MM.1S (cell line): ENCODE results near the gene KIAA1217.

Experiments used
- DNase-seq: peaks from one replicate; pipeline ENCODE4 v3.0.0-alpha.2; 2015
- H2AFZ ChIP-seq: fragments of 300-600 bp; sonication (generic); 2 replicates; pipeline ENCODE4 v1.6.0; 2016; ENCODE audit warnings: antibody characterized with exemption, low read length
- H3F3A ChIP-seq: fragments of 300-600 bp; sonication (generic); 2 replicates; pipeline ENCODE4 v1.6.1; 2016; ENCODE audit warnings: mild to moderate bottlenecking, antibody characterized with exemption, low read length, moderate library complexity, mixed read lengths; ENCODE audit not compliant: insufficient read depth
- H3K27ac ChIP-seq: fragments of 300-600 bp; sonication (generic); 2 replicates; pipeline ENCODE4 v1.5.1; 2016; ENCODE audit warnings: mild to moderate bottlenecking, low read length
- H3K27me3 ChIP-seq: fragments of 300-600 bp; sonication (generic); replicated peaks from 2 replicates; pipeline ENCODE4 v1.6.0; 2016; ENCODE audit warnings: low read length; ENCODE audit not compliant: insufficient read depth
- H3K36me3 ChIP-seq: fragments of 300-600 bp; sonication (generic); replicated peaks from 2 replicates; pipeline ENCODE4 v1.6.1; 2016; ENCODE audit warnings: mild to moderate bottlenecking, low read length, mixed read lengths; ENCODE audit not compliant: insufficient read depth
- H3K4me1 ChIP-seq: fragments of 300-600 bp; sonication (generic); 2 replicates; pipeline ENCODE4 v1.6.1; 2016; ENCODE audit warnings: low read length, mixed read lengths
- H3K4me2 ChIP-seq: fragments of 300-600 bp; sonication (generic); 2 replicates; pipeline ENCODE4 v1.6.0; 2016; ENCODE audit warnings: low read depth, low read length
- H3K4me3 ChIP-seq: fragments of 300-600 bp; sonication (generic); 2 replicates; pipeline ENCODE4 v1.5.1; 2016; ENCODE audit warnings: low read length, mixed read lengths
- H3K79me2 ChIP-seq: fragments of 300-600 bp; sonication (generic); 2 replicates; pipeline ENCODE4 v1.6.1; 2016; ENCODE audit warnings: mixed run types, low read length, mixed read lengths
- H3K9ac ChIP-seq: fragments of 300-600 bp; sonication (generic); 2 replicates; pipeline ENCODE4 v1.6.1; 2016; ENCODE audit warnings: low read length, mixed read lengths
- H3K9me2 ChIP-seq: fragments of 300-600 bp; sonication (generic); replicated peaks from 2 replicates; pipeline ENCODE4 v1.6.1; 2016; ENCODE audit warnings: mild to moderate bottlenecking, low read length, mixed read lengths; ENCODE audit not compliant: insufficient read depth
- H3K9me3 ChIP-seq: fragments of 300-600 bp; sonication (generic); replicated peaks from 2 replicates; pipeline ENCODE4 v1.6.1; 2016; ENCODE audit warnings: mild to moderate bottlenecking, low read length, mixed read lengths; ENCODE audit not compliant: insufficient read depth
- H4K20me1 ChIP-seq: fragments of 300-600 bp; sonication (generic); 2 replicates; pipeline ENCODE4 v1.6.1; 2016; ENCODE audit warnings: mild to moderate bottlenecking, low read length, moderate library complexity, mixed read lengths; ENCODE audit not compliant: insufficient read depth
- CTCF ChIP-seq: fragments of 300-600 bp; sonication (generic); IDR thresholded peaks from 2 replicates; pipeline ENCODE4 v1.5.1; 2016; ENCODE audit warnings: antibody characterized with exemption, low read length, mixed read lengths
- EZH2 ChIP-seq: fragments of 300-600 bp; sonication (generic); optimal IDR thresholded peaks from 2 replicates; pipeline ENCODE3; 2017; ENCODE audit warnings: low read depth, mild to moderate bottlenecking, antibody characterized with exemption, low read length, mixed read lengths
- EZH2phosphoT487 ChIP-seq: fragments of 300-600 bp; sonication (generic); IDR thresholded peaks from 2 replicates; pipeline ENCODE4 v1.6.1; 2018; ENCODE audit warnings: antibody characterized with exemption, low read length

Gene KIAA1217

GRCh38 chr10:24351961-24352360 lies 143.0 kb downstream of the KIAA1217 start:
- H3K4me3 ChIP-seq = no peak overlapping the region

GRCh38 chr10:24352399-24352798 lies 143.5 kb downstream of the KIAA1217 start:
- Histone ChIP-seq H3K4me2 (no peak overlapping the region), H3K9ac (no peak overlapping the region), H3K79me2 (no peaks in the 10 kb centered on the region), H3K27me3 (no peaks in the 10 kb centered on the region), H3K27ac (no peak overlapping the region), H4K20me1 (no peaks in the 10 kb centered on the region), H3K9me2 (no peaks in the 10 kb centered on the region), H2AFZ (no peak overlapping the region), H3K4me1 (no peaks in the 10 kb centered on the region), H3K9me3 (no peaks in the 10 kb centered on the region), H3K36me3 (no peaks in the 10 kb centered on the region), H3K4me3 (no peak overlapping the region), H3F3A (no peaks in the 10 kb centered on the region)
- TF ChIP-seq CTCF (no peak), EZH2phosphoT487 (no peak), EZH2 (no peak)
- DNase-seq = no peak

More at GRCh38 chr10:24351961-24352360, 143.0 kb downstream of the KIAA1217 start:
- no peaks in the 10 kb centered on the region for H3K36me3 ChIP-seq
- DNase-seq = no peak
- no peak overlapping the region for H3K9ac ChIP-seq
- no peak overlapping the region for H2AFZ ChIP-seq
- H3K9me3 ChIP-seq = no peaks in the 10 kb centered on the region
- H3K27ac ChIP-seq = no peak overlapping the region
- TF ChIP-seq CTCF (no peak), EZH2 (no peak), EZH2phosphoT487 (no peak)
- no peaks in the 10 kb centered on the region for H4K20me1 ChIP-seq
- no peaks in the 10 kb centered on the region for H3K79me2 ChIP-seq
- H3K4me1 ChIP-seq = no peaks in the 10 kb centered on the region
- no peaks in the 10 kb centered on the region for H3F3A ChIP-seq
- H3K9me2 ChIP-seq = no peaks in the 10 kb centered on the region
- no peaks in the 10 kb centered on the region for H3K27me3 ChIP-seq
- H3K4me2 ChIP-seq = no peak overlapping the region

- no peaks in the 10 kb centered on the region for H3F3A ChIP-seq
- H3K27me3 ChIP-seq = no peaks in the 10 kb centered on the region
- H3K9me3 ChIP-seq = no peaks in the 10 kb centered on the region
- H4K20me1 ChIP-seq = no peaks in the 10 kb centered on the region
- no peaks in the 10 kb centered on the region for H3K9me2 ChIP-seq
- no peak for DNase-seq
- no peak overlapping the region for H3K4me3 ChIP-seq
- no peak overlapping the region for H3K4me2 ChIP-seq
- H3K79me2 ChIP-seq = no peaks in the 10 kb centered on the region
- no peak overlapping the region for H3K9ac ChIP-seq
- no peaks in the 10 kb centered on the region for H3K36me3 ChIP-seq
- TF ChIP-seq CTCF (no peak), EZH2 (no peak), EZH2phosphoT487 (no peak)
- H2AFZ ChIP-seq = no peak overlapping the region
- no peak overlapping the region for H3K27ac ChIP-seq
- no peaks in the 10 kb centered on the region for H3K4me1 ChIP-seq
Observed at GRCh38 chr10:24353319-24353718, 144.4 kb downstream of the KIAA1217 start.
